B cell (primary cell): ENCODE data around the gene BRD9. TPM values are rescaled to one million over a fixed set of nuclear protein-coding genes. Genes with fewer than 3 reads are reported as not detected.

Source experiments
- ATAC-seq: fragments of 200-7000 bp; cut with Tn5 transposase; one replicate; pipeline ENCODE4 v1.10.0; 2021; ENCODE audit warnings: low read depth, mild to moderate bottlenecking, moderate number of reproducible peaks, moderate library complexity
- CTCF ChIA-PET: fragments of 350-600 bp; sonication (Branson Sonifier 250); formaldehyde crosslinking; loops from one replicate; lab custom pipeline; 2021; ENCODE audit warnings: antibody characterized with exemption, inconsistent platforms; lab: Charles Lee
- POLR2A ChIA-PET: fragments of 350-600 bp; sonication (Branson Sonifier 250); formaldehyde crosslinking; loops from one replicate; lab custom pipeline; 2021; ENCODE audit warnings: antibody characterized with exemption; lab: Charles Lee
- DNase-seq: peaks from one replicate; pipeline ENCODE4 v3.0.0; 2013
- H2AFZ ChIP-seq: 2 replicates; pipeline ENCODE4 v1.6.1; 2012; ENCODE audit warnings: mild to moderate bottlenecking, low read depth, low read length; ENCODE audit not compliant: insufficient read depth, poor library complexity, severe bottlenecking
- H3K27ac ChIP-seq, 2 donors: 1 replicate in 1 of 2; 2 replicates in 1 of 2; pipeline ENCODE4 v1.5.1; 2012 to 2013; ENCODE audit warnings: low read length in 2 of 2, mild to moderate bottlenecking in 2 of 2, moderate library complexity in 1 of 2
- H3K27me3 ChIP-seq, 4 experiments: fragments of 200-600 bp in 1 of 4; sonication (generic) in 1 of 4; replicated peaks in 1 of 4; 1 replicate in 2 of 4; 2 replicates in 2 of 4; pipeline versions ENCODE4 v1.6.1 to v1.7.0; 2013 to 2016; ENCODE audit warnings: low read length in 3 of 4, mild to moderate bottlenecking in 2 of 4, mixed read lengths in 1 of 4, moderate library complexity in 1 of 4; ENCODE audit not compliant: insufficient read depth in 4 of 4, control insufficient read depth in 3 of 4; ENCODE audit errors: control extremely low read depth in 1 of 4
- H3K36me3 ChIP-seq, 2 experiments: replicated peaks in 1 of 2; 1 replicate in 1 of 2; 2 replicates in 1 of 2; pipeline versions ENCODE4 v1.6.1 to v1.7.1; 2013; ENCODE audit warnings: low read length in 1 of 2; ENCODE audit not compliant: insufficient read depth in 2 of 2, control insufficient read depth in 1 of 2; ENCODE audit errors: control extremely low read depth in 1 of 2, extremely low read depth in 1 of 2
- H3K4me1 ChIP-seq, 2 donors: fragments of 200-600 bp in 1 of 2; sonication (generic) in 1 of 2; 1 replicate in 1 of 2; 2 replicates in 1 of 2; pipeline versions ENCODE4 v1.5.1 to v1.6.1; 2013 to 2017; ENCODE audit warnings: low read length in 2 of 2; ENCODE audit not compliant: control insufficient read depth in 2 of 2, insufficient read depth in 2 of 2
- H3K4me2 ChIP-seq: replicated peaks from 2 replicates; pipeline ENCODE3; 2012; ENCODE audit warnings: mild to moderate bottlenecking, low read depth, low read length; ENCODE audit not compliant: poor library complexity, severe bottlenecking
- H3K4me3 ChIP-seq, 5 experiments: fragments of 200-600 bp in 1 of 5; sonication (generic) in 1 of 5; 1 replicate in 3 of 5; 2 replicates in 2 of 5; pipeline versions ENCODE4 v1.5.1 to v1.7.0; 2011 to 2016; ENCODE audit warnings: low read length in 4 of 5, mild to moderate bottlenecking in 4 of 5, low read depth in 2 of 5, control low read depth in 1 of 5, moderate library complexity in 1 of 5; ENCODE audit not compliant: insufficient read depth in 1 of 5; ENCODE audit errors: control extremely low read depth in 1 of 5, extremely low read depth in 1 of 5
- H3K79me2 ChIP-seq: fragments of 200-600 bp; sonication (generic); one replicate; pipeline ENCODE4 v1.6.0; 2016; ENCODE audit warnings: low read length; ENCODE audit not compliant: control insufficient read depth, insufficient read depth
- H3K9ac ChIP-seq: fragments of 200-600 bp; sonication (generic); 2 replicates; pipeline ENCODE4 v1.6.1; 2017; ENCODE audit warnings: mild to moderate bottlenecking, low read length, moderate library complexity
- H3K9me3 ChIP-seq, 3 donors: one replicate each; pipeline versions ENCODE4 v1.6.1 to v1.7.1; 2013; ENCODE audit warnings: low read length in 2 of 3; ENCODE audit not compliant: control insufficient read depth in 2 of 3, insufficient read depth in 1 of 3; ENCODE audit errors: control extremely low read depth in 1 of 3
- H4K20me1 ChIP-seq: 2 replicates; pipeline ENCODE4 v1.6.0; 2012; ENCODE audit warnings: mild to moderate bottlenecking, low read length; ENCODE audit not compliant: insufficient read depth, control insufficient read depth, poor library complexity, severe bottlenecking
- H3K27ac Mint-ChIP-seq: one replicate; pipeline ENCODE4 v1.8.0; 2021; ENCODE audit warnings: mixed read lengths
- H3K27me3 Mint-ChIP-seq: one replicate; pipeline ENCODE4 v1.8.0; 2021; ENCODE audit warnings: mixed read lengths
- H3K4me1 Mint-ChIP-seq: one replicate; pipeline ENCODE4 v1.8.0; 2021; ENCODE audit warnings: mixed read lengths
- H3K4me3 Mint-ChIP-seq: one replicate; pipeline ENCODE4 v1.8.0; 2021; ENCODE audit warnings: mixed read lengths
- H3K9me3 Mint-ChIP-seq: one replicate; pipeline ENCODE4 v1.8.0; 2022; ENCODE audit warnings: mixed read lengths; ENCODE audit not compliant: insufficient read depth
- EZH2 ChIP-seq: IDR thresholded peaks from 2 replicates; pipeline ENCODE4 v1.6.1; 2012; ENCODE audit warnings: borderline replicate concordance, low read depth, mild to moderate bottlenecking, moderate library complexity, low read length; ENCODE audit not compliant: insufficient read depth, poor library complexity, severe bottlenecking
- WGBS: methylation state at CpG from one replicate; pipeline ENCODE4 v1.1.5; 2013; ENCODE audit warnings: missing lambda C conversion rate; ENCODE audit not compliant: insufficient coverage; 5-methylcytosine and 5-hydroxymethylcytosine counted together
- intact Hi-C: fragments of 100-400 bp; cut with micrococcal nuclease; formaldehyde crosslinking; loops from one replicate; pipeline ENCODE4 v1.10.0; 2022
- polyA plus RNA-seq: library from polyadenylated mRNA; depleted of rRNA; stranded (reverse); fragments of >200 nt; gene quantifications from 2 replicates; pipeline ENCODE4 v1.2.3, GENCODE V29; 2012
- total RNA-seq, 2 donors: library from RNA; stranded (reverse); fragments of 120-200 nt in 1 of 2; gene quantifications; 1 replicate in 1 of 2; 2 replicates in 1 of 2; pipeline versions ENCODE4 v1.2.3 to v1.2.4, GENCODE V29; 2013 to 2022
- TF ChIP-seq, protein P1 (sequence below): fragments of 200-600 bp; IDR thresholded peaks from one replicate; pipeline ENCODE4 v1.8.0; 2022; ENCODE audit warnings: antibody characterized with exemption, mild to moderate bottlenecking

The BRD9 gene
- total and polyA plus RNA-seq, 2 donors (not counting 1 experiment from before 2014, with no cell fraction given): 28.3 to 68.6 TPM

GRCh38 chr5:916441-917293 is 24.1 kb upstream of the BRD9 start:
- no peaks in the 10 kb centered on the region for H3K27me3 Mint-ChIP-seq
- ChIA-PET CTCF (interaction anchor here (0.8 kb wide), 1 partner anchor 14 kb away, joined by 3 read pairs; no protein-coding TSS in a partner anchor), POLR2A (no interaction called here)
- no peaks in the 10 kb centered on the region for H3K79me2 ChIP-seq
- WGBS: 95% methylated on average over 12 of the region's 14 CpGs
- H2AFZ ChIP-seq: no peak overlapping the region
- no peaks in the 10 kb centered on the region for H3K9me3 Mint-ChIP-seq
- DNase-seq (no peak), ATAC-seq (no peak)
- H3K9me3 ChIP-seq: peaks cover 0 to under 1% (median 0%) of the 10 kb centered on the region in 3 donors
- H3K4me1 ChIP-seq: no peaks in the 10 kb centered on the region
- H3K4me3 Mint-ChIP-seq: no peak overlapping the region
- no peak overlapping the region for H3K4me2 ChIP-seq
- no peak overlapping the region for H3K27ac ChIP-seq
- H3K36me3 ChIP-seq: no peaks in the 10 kb centered on the region
- no peaks in the 10 kb centered on the region for H3K4me1 Mint-ChIP-seq
- H3K4me3 ChIP-seq: no peak overlapping the region
- TF ChIP-seq, protein P1, sequence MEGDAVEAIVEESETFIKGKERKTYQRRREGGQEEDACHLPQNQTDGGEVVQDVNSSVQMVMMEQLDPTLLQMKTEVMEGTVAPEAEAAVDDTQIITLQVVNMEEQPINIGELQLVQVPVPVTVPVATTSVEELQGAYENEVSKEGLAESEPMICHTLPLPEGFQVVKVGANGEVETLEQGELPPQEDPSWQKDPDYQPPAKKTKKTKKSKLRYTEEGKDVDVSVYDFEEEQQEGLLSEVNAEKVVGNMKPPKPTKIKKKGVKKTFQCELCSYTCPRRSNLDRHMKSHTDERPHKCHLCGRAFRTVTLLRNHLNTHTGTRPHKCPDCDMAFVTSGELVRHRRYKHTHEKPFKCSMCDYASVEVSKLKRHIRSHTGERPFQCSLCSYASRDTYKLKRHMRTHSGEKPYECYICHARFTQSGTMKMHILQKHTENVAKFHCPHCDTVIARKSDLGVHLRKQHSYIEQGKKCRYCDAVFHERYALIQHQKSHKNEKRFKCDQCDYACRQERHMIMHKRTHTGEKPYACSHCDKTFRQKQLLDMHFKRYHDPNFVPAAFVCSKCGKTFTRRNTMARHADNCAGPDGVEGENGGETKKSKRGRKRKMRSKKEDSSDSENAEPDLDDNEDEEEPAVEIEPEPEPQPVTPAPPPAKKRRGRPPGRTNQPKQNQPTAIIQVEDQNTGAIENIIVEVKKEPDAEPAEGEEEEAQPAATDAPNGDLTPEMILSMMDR: no peak
- no peak for TF ChIP-seq EZH2
- H3K9ac ChIP-seq: no peak overlapping the region
- no peaks in the 10 kb centered on the region for H4K20me1 ChIP-seq
- intact Hi-C loops: no loop called here
- H3K27ac Mint-ChIP-seq: no peak overlapping the region
- no peaks in the 10 kb centered on the region for H3K27me3 ChIP-seq

GRCh38 chr5:915946-916345 is 23.3 kb upstream of the BRD9 start:
- DNase-seq: no peak
- over 99% methylated on average over 12 of the region's 12 CpGs for WGBS
- H3K36me3 ChIP-seq: no peaks in the 10 kb centered on the region

More at GRCh38 chr5:915946-916345, 23.3 kb upstream of the BRD9 start:
- H3K4me2 ChIP-seq: no peak overlapping the region
- TF ChIP-seq EZH2: no peak
- TF ChIP-seq, protein P1: no peak
- no peaks in the 10 kb centered on the region for H3K79me2 ChIP-seq
- H3K27ac ChIP-seq: no peak overlapping the region
- ChIA-PET CTCF (no interaction called here), POLR2A (no interaction called here)
- H4K20me1 ChIP-seq: no peaks in the 10 kb centered on the region
- no peaks in the 10 kb centered on the region for H3K27me3 Mint-ChIP-seq
- no peaks in the 10 kb centered on the region for H3K4me1 ChIP-seq
- H3K9me3 Mint-ChIP-seq: no peaks in the 10 kb centered on the region
- no peaks in the 10 kb centered on the region for H3K9me3 ChIP-seq
- ATAC-seq: no peak
- H3K4me3 Mint-ChIP-seq: no peak overlapping the region
- no peak overlapping the region for H3K4me3 ChIP-seq
- H3K4me1 Mint-ChIP-seq: no peaks in the 10 kb centered on the region
- H3K27me3 ChIP-seq: no peaks in the 10 kb centered on the region
- no peak overlapping the region for H2AFZ ChIP-seq
- H3K9ac ChIP-seq: no peak overlapping the region
- intact Hi-C loops: no loop called here
- no peak overlapping the region for H3K27ac Mint-ChIP-seq
